ENCODE results near the gene GALNT17.
"Not testable (repeated sequence)": the region's sequence is repeated elsewhere in the genome, so short reads cannot be mapped to it uniquely, and the experiment has no call there.

Gene GALNT17

DNA sequence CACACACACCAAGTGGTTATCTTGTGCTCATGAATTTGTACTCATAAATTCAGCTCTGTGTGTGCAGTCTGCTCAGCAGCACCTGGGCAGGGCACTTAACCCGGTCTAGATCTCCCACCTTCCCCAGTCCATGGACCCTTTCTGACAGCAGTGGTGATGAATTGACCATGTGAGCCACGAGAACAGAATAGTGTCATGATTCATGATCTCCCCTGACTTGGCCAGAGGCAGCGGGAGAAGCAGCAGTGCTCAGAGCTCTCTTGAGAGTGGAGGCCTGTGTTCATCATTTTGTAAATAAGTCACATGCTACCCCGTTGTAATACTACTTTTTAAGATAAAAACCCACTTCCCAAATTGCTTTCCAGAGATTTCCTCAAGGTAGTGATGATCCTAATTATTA lies 74.2 kb downstream of the GALNT17 start:
- Histone ChIP-seq H3K27ac (ENCODE audit: low read length, poor library complexity, severe bottlenecking) (no peak overlapping the region), H3K36me3 (ENCODE audit: control insufficient read depth in 1 of 2, insufficient read depth in 2 of 2, low read depth in 1 of 2, low read length in 2 of 2) (no peaks in the 10 kb centered on the region), H2BK12ac (ENCODE audit: low read length in 2 of 2) (no peak overlapping the region), H3K4ac (ENCODE audit: low read depth in 1 of 2, low read length in 2 of 2) (no peak overlapping the region), H3K27me3 (ENCODE audit: control insufficient read depth in 1 of 2, insufficient read depth in 1 of 2, low read length in 2 of 2) (no peaks in the 10 kb centered on the region), H3K23ac (ENCODE audit: low read length in 2 of 2) (no peak overlapping the region), H3K9ac (ENCODE audit: low read length) (no peak overlapping the region), H2BK5ac (ENCODE audit: low read depth, low read length, poor library complexity, severe bottlenecking) (no peak overlapping the region), H3K14ac (ENCODE audit: low read length in 2 of 2) (no peak overlapping the region), H4K91ac (ENCODE audit: low read length) (no peak overlapping the region), H3K9me3 (ENCODE audit: control insufficient read depth, low read length) (peaks cover 3% of the 10 kb centered on the region), H2AFZ (ENCODE audit: low read depth, low read length) (no peak overlapping the region), H4K8ac (ENCODE audit: low read length) (no peak overlapping the region), H2AK5ac (ENCODE audit: low read length, severe bottlenecking) (no peak overlapping the region), H2BK120ac (ENCODE audit: low read depth, low read length) (no peak overlapping the region), H3K4me1 (ENCODE audit: control insufficient read depth, insufficient read depth, low read depth, low read length) (no peaks in the 10 kb centered on the region), H3K4me2 (ENCODE audit: low read length, poor library complexity, severe bottlenecking) (no peak overlapping the region), H3K18ac (ENCODE audit: low read depth in 1 of 2, low read length in 2 of 2) (no peak overlapping the region), H2BK15ac (ENCODE audit: low read depth, poor library complexity, severe bottlenecking) (no peak overlapping the region), H3K4me3 (ENCODE audit: insufficient read depth in 1 of 2, low read depth in 1 of 2, low read length in 2 of 2) (no peak overlapping the region), H3K79me1 (replicated peaks; ENCODE audit: low read length, poor library complexity, severe bottlenecking) (no peaks in the 10 kb centered on the region)
- DNase-seq = no peak
- WGBS = 19% methylated on average over 3 of the region's 4 CpGs

DNA sequence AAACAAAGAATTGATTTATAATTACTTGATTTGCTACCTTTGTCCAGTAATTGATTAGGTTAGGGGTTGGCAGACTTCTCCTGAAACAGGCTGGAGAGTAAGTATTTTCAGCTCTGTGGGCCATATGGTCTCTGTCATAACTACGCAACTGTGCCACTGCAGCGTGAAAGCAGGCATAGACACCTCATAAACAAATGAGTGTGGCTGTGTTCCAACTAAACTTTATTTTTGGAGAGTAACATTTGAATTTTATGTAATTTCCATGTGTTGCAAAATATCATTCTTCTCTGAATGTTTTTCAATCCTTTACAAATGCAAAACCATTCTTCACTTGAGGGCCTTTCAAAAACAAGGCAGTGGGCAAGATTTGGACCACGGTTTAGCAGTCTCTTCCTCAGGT lies 76.9 kb downstream of the GALNT17 start:
- no peak overlapping the region for H4K8ac ChIP-seq (ENCODE audit: low read length)
- no peaks in the 10 kb centered on the region for H3K27me3 ChIP-seq (ENCODE audit: control insufficient read depth in 1 of 2, insufficient read depth in 1 of 2, low read length in 2 of 2)
- no peaks in the 10 kb centered on the region for H3K36me3 ChIP-seq (ENCODE audit: control insufficient read depth in 1 of 2, insufficient read depth in 2 of 2, low read depth in 1 of 2, low read length in 2 of 2)
- H3K9me3 ChIP-seq (ENCODE audit: control insufficient read depth, low read length) = peaks cover 6% of the 10 kb centered on the region
- H2BK12ac ChIP-seq (ENCODE audit: low read length in 2 of 2) = no peak overlapping the region
- H3K9ac ChIP-seq (ENCODE audit: low read length) = no peak overlapping the region
- H3K27ac ChIP-seq (ENCODE audit: low read length, poor library complexity, severe bottlenecking) = no peak overlapping the region
- H3K4me2 ChIP-seq (ENCODE audit: low read length, poor library complexity, severe bottlenecking) = no peak overlapping the region
- no peak overlapping the region for H2BK5ac ChIP-seq (ENCODE audit: low read depth, low read length, poor library complexity, severe bottlenecking)
- no peak overlapping the region for H2AK5ac ChIP-seq (ENCODE audit: low read length, severe bottlenecking)
- H3K18ac ChIP-seq (ENCODE audit: low read depth in 1 of 2, low read length in 2 of 2) = no peak overlapping the region
- H3K23ac ChIP-seq (ENCODE audit: low read length in 2 of 2) = no peak overlapping the region
- H3K4ac ChIP-seq (ENCODE audit: low read depth in 1 of 2, low read length in 2 of 2) = no peak overlapping the region
- H2BK15ac ChIP-seq (ENCODE audit: low read depth, poor library complexity, severe bottlenecking) = no peak overlapping the region
- H3K4me3 ChIP-seq (ENCODE audit: insufficient read depth in 1 of 2, low read depth in 1 of 2, low read length in 2 of 2) = no peak overlapping the region
- DNase-seq = no peak
- H4K91ac ChIP-seq (ENCODE audit: low read length) = no peak overlapping the region
- no peaks in the 10 kb centered on the region for H3K79me1 ChIP-seq (replicated peaks; ENCODE audit: low read length, poor library complexity, severe bottlenecking)
- 86% methylated on average over 1 of the region's 3 CpGs for WGBS
- H3K4me1 ChIP-seq (ENCODE audit: control insufficient read depth, insufficient read depth, low read depth, low read length) = no peaks in the 10 kb centered on the region
- H2AFZ ChIP-seq (ENCODE audit: low read depth, low read length) = no peak overlapping the region
- no peak overlapping the region for H3K14ac ChIP-seq (ENCODE audit: low read length in 2 of 2)
- no peak overlapping the region for H2BK120ac ChIP-seq (ENCODE audit: low read depth, low read length)

DNA sequence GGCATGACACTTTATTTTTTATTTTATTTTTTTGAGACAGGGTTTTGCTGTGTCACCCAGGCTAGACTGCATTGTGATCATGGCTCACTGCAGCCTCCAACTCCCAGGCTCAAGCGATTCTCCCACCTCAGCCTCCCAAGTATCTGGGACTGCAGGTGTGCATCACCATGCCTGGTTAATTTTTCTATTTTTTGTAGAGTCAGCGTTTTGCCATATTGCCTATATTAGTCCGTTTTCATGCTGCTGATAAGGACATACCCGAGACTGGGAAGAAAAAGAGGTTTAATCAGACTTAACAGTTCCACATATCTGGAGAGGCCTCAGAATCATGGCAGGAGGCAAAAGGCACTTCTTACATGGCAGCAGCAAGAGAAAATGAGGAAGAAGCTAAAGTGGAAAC lies 77.5 kb downstream of the GALNT17 start:
- H3K27ac ChIP-seq (ENCODE audit: low read length, poor library complexity, severe bottlenecking); H2BK120ac ChIP-seq (ENCODE audit: low read depth, low read length); H3K36me3 ChIP-seq (ENCODE audit: control insufficient read depth in 1 of 2, insufficient read depth in 2 of 2, low read depth in 1 of 2, low read length in 2 of 2); H3K23ac ChIP-seq (ENCODE audit: low read length in 2 of 2); H3K4me2 ChIP-seq (ENCODE audit: low read length, poor library complexity, severe bottlenecking); H2BK12ac ChIP-seq (ENCODE audit: low read length in 2 of 2); H4K91ac ChIP-seq (ENCODE audit: low read length); DNase-seq; H2AK5ac ChIP-seq (ENCODE audit: low read length, severe bottlenecking); H2AFZ ChIP-seq (ENCODE audit: low read depth, low read length); H4K8ac ChIP-seq (ENCODE audit: low read length); H3K27me3 ChIP-seq (ENCODE audit: control insufficient read depth in 1 of 2, insufficient read depth in 1 of 2, low read length in 2 of 2); H2BK15ac ChIP-seq (ENCODE audit: low read depth, poor library complexity, severe bottlenecking); H3K9ac ChIP-seq (ENCODE audit: low read length); H2BK5ac ChIP-seq (ENCODE audit: low read depth, low read length, poor library complexity, severe bottlenecking); H3K79me1 ChIP-seq (replicated peaks; ENCODE audit: low read length, poor library complexity, severe bottlenecking); H3K4me3 ChIP-seq (ENCODE audit: insufficient read depth in 1 of 2, low read depth in 1 of 2, low read length in 2 of 2); H3K4ac ChIP-seq (ENCODE audit: low read depth in 1 of 2, low read length in 2 of 2); H3K4me1 ChIP-seq (ENCODE audit: control insufficient read depth, insufficient read depth, low read depth, low read length); H3K14ac ChIP-seq (ENCODE audit: low read length in 2 of 2); H3K9me3 ChIP-seq (ENCODE audit: control insufficient read depth, low read length); H3K18ac ChIP-seq (ENCODE audit: low read depth in 1 of 2, low read length in 2 of 2): not testable (repeated sequence)
- WGBS = 82% methylated on average over 4 of the region's 4 CpGs

GRCh38 chr7:71210220-71210619 lies 78.3 kb downstream of the GALNT17 start:
- WGBS = 65% methylated on average over 5 of the region's 5 CpGs
- H3K36me3 ChIP-seq (ENCODE audit: control insufficient read depth in 1 of 2, insufficient read depth in 2 of 2, low read depth in 1 of 2, low read length in 2 of 2) = no peaks in the 10 kb centered on the region
- H3K23ac ChIP-seq (ENCODE audit: low read length in 2 of 2) = no peak overlapping the region
- H3K14ac ChIP-seq (ENCODE audit: low read length in 2 of 2) = no peak overlapping the region
- H2BK12ac ChIP-seq (ENCODE audit: low read length in 2 of 2) = no peak overlapping the region
- H3K27ac ChIP-seq (ENCODE audit: low read length, poor library complexity, severe bottlenecking) = no peak overlapping the region
- no peak overlapping the region for H2BK5ac ChIP-seq (ENCODE audit: low read depth, low read length, poor library complexity, severe bottlenecking)
- H2BK15ac ChIP-seq (ENCODE audit: low read depth, poor library complexity, severe bottlenecking) = no peak overlapping the region
- no peak overlapping the region for H3K18ac ChIP-seq (ENCODE audit: low read depth in 1 of 2, low read length in 2 of 2)
- H3K4me3 ChIP-seq (ENCODE audit: insufficient read depth in 1 of 2, low read depth in 1 of 2, low read length in 2 of 2) = no peak overlapping the region
- H2AFZ ChIP-seq (ENCODE audit: low read depth, low read length) = no peak overlapping the region
- no peak overlapping the region for H4K91ac ChIP-seq (ENCODE audit: low read length)
- H2BK120ac ChIP-seq (ENCODE audit: low read depth, low read length) = no peak overlapping the region
- peaks cover 3% of the 10 kb centered on the region for H3K9me3 ChIP-seq (ENCODE audit: control insufficient read depth, low read length)
- H4K8ac ChIP-seq (ENCODE audit: low read length) = no peak overlapping the region
- H2AK5ac ChIP-seq (ENCODE audit: low read length, severe bottlenecking) = no peak overlapping the region
- no peak for DNase-seq
- H3K4me1 ChIP-seq (ENCODE audit: control insufficient read depth, insufficient read depth, low read depth, low read length) = no peaks in the 10 kb centered on the region
- H3K79me1 ChIP-seq (replicated peaks; ENCODE audit: low read length, poor library complexity, severe bottlenecking) = no peaks in the 10 kb centered on the region
- H3K4me2 ChIP-seq (ENCODE audit: low read length, poor library complexity, severe bottlenecking) = no peak overlapping the region
- H3K9ac ChIP-seq (ENCODE audit: low read length) = no peak overlapping the region
- H3K4ac ChIP-seq (ENCODE audit: low read depth in 1 of 2, low read length in 2 of 2) = no peak overlapping the region
- H3K27me3 ChIP-seq (ENCODE audit: control insufficient read depth in 1 of 2, insufficient read depth in 1 of 2, low read length in 2 of 2) = no peaks in the 10 kb centered on the region
